T-cell (primary cell): Measurements from ENCODE around the gene DOK4. TPM values are rescaled to one million over a fixed set of nuclear protein-coding genes. Genes with fewer than 3 reads are reported as not detected.

Experiments used
- ATAC-seq, 4 experiments: fragments of 200-7000 bp in 3 of 4; fragments of 150-1000 bp in 1 of 4; cut with Tn5 transposase; replicated peaks in 1 of 4; 1 replicate in 3 of 4; 2 replicates in 1 of 4; pipeline ENCODE4 v1.10.0; 2021; ENCODE audit warnings: moderate library complexity in 3 of 4, mild to moderate bottlenecking in 2 of 4, moderate number of reproducible peaks in 1 of 4
- CTCF ChIA-PET, 2 donors: fragments of 300-600 bp; sonication (Branson Sonifier 250); formaldehyde crosslinking; loops; one replicate each; lab custom pipeline; 2022; ENCODE audit warnings: antibody characterized with exemption in 2 of 2; lab: Charles Lee
- POLR2A ChIA-PET, 2 donors: fragments of 300-600 bp; sonication (Branson Sonifier 250); formaldehyde crosslinking; loops; one replicate each; lab custom pipeline; 2022; ENCODE audit warnings: antibody characterized with exemption in 2 of 2; lab: Charles Lee
- DNase-seq, 35 experiments: peaks; one replicate each; pipeline versions ENCODE4 v3.0.0 to v3.0.0-alpha.2; 2013 to 2023
- H3K27ac ChIP-seq: one replicate; pipeline ENCODE4 v1.5.1; 2013; ENCODE audit warnings: low read length
- H3K27me3 ChIP-seq, 2 experiments: replicated peaks in 1 of 2; 1 replicate in 1 of 2; 2 replicates in 1 of 2; pipeline versions ENCODE4 v1.6.1 to v1.7.0; 2013; ENCODE audit warnings: low read length in 1 of 2, mixed read lengths in 1 of 2; ENCODE audit not compliant: control insufficient read depth in 2 of 2, insufficient read depth in 2 of 2; ENCODE audit errors: extremely low read depth in 1 of 2
- H3K36me3 ChIP-seq, 2 donors: 1 replicate in 1 of 2; 2 replicates in 1 of 2; pipeline versions ENCODE4 v1.6.1 to v1.7.0; 2013; ENCODE audit warnings: low read length in 1 of 2; ENCODE audit not compliant: control insufficient read depth in 2 of 2, insufficient read depth in 1 of 2; ENCODE audit errors: extremely low read depth in 1 of 2
- H3K4me1 ChIP-seq, 2 experiments: 1 replicate in 1 of 2; 2 replicates in 1 of 2; pipeline versions ENCODE4 v1.6.1 to v1.7.0; 2013; ENCODE audit warnings: low read length in 2 of 2, mixed read lengths in 1 of 2; ENCODE audit not compliant: insufficient read depth in 2 of 2, control insufficient read depth in 1 of 2; ENCODE audit errors: extremely low read depth in 1 of 2
- H3K4me3 ChIP-seq, 2 donors: 1 replicate in 1 of 2; 2 replicates in 1 of 2; pipeline versions ENCODE4 v1.5.1 to v1.7.0; 2013; ENCODE audit warnings: mild to moderate bottlenecking in 2 of 2, low read length in 1 of 2, moderate library complexity in 1 of 2; ENCODE audit not compliant: control insufficient read depth in 1 of 2; ENCODE audit errors: extremely low read depth in 1 of 2
- H3K9me3 ChIP-seq: 2 replicates; pipeline ENCODE4 v1.7.0; 2013
- H3K27ac Mint-ChIP-seq, 2 donors: one replicate each; pipeline ENCODE4 v1.8.0; 2020 to 2021; ENCODE audit warnings: mild to moderate bottlenecking in 2 of 2, mixed read lengths in 2 of 2
- H3K27me3 Mint-ChIP-seq, 2 donors: one replicate each; pipeline ENCODE4 v1.8.0; 2021 to 2022; ENCODE audit warnings: mixed read lengths in 2 of 2
- H3K36me3 Mint-ChIP-seq: one replicate; pipeline ENCODE4 v1.8.0; 2021; ENCODE audit warnings: mixed read lengths
- H3K4me1 Mint-ChIP-seq, 3 donors: one replicate each; pipeline ENCODE4 v1.8.0; 2020 to 2022; ENCODE audit warnings: mixed read lengths in 3 of 3, mild to moderate bottlenecking in 1 of 3
- H3K4me3 Mint-ChIP-seq, 3 donors: one replicate each; pipeline ENCODE4 v1.8.0; 2020 to 2022; ENCODE audit warnings: mild to moderate bottlenecking in 3 of 3, mixed read lengths in 3 of 3, moderate library complexity in 3 of 3
- H3K9me3 Mint-ChIP-seq, 3 donors: one replicate each; pipeline ENCODE4 v1.8.0; 2020 to 2022; ENCODE audit warnings: mixed read lengths in 3 of 3
- WGBS: methylation state at CpG from one replicate; pipeline ENCODE4 v1.1.5; 2013; ENCODE audit warnings: missing lambda C conversion rate; ENCODE audit not compliant: insufficient coverage; 5-methylcytosine and 5-hydroxymethylcytosine counted together
- total RNA-seq, 35 experiments: library from RNA in 6 of 35; stranded (reverse) in 6 of 35; fragments of 120-200 nt in 1 of 35; gene quantifications; one replicate each; pipeline versions ENCODE4 v1.2.1 to v1.2.4 and lab custom pipeline; 2013 to 2026

Gene DOK4
- total RNA-seq, 5 donors from 2014 or later (not counting 1 experiment from before 2014, with no cell fraction given): 2.2 to 4.1 (median 3.1) TPM

DNA sequence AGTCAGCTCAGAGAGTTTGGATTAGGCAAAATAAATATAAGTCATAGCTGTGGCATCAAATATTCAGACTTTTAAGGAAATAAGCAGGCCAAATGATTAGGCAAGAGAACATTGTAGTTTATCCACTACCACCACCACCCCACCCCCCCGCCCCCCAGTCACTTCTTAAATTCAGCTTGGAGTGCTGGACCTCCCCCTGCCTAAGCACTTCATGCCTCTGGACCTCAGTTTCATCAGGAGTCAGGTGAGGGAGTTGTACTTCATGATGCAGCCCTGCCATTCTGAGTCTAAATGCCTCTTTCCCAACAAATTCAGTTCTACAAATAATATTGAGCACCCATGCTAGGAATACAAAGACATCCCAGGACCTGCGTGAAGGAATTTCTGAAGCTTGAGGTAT lies 21.8 kb downstream of the DOK4 start:
- ATAC-seq: no peak
- H3K27ac Mint-ChIP-seq: peak overlapping the region in 1 of 2 donors; percentile 76
- no peaks in the 10 kb centered on the region for H3K9me3 Mint-ChIP-seq
- peaks cover 38 to 48% (median 45%) of the 10 kb centered on the region in 3 donors for H3K4me1 Mint-ChIP-seq
- H3K27me3 Mint-ChIP-seq: no peaks in the 10 kb centered on the region
- peaks cover 6 to 19% of the 10 kb centered on the region in 2 experiments for H3K4me1 ChIP-seq
- H3K36me3 Mint-ChIP-seq: peaks cover 51% of the 10 kb centered on the region
- H3K9me3 ChIP-seq: no peaks in the 10 kb centered on the region
- H3K27me3 ChIP-seq: no peaks in the 10 kb centered on the region
- H3K27ac ChIP-seq: no peak overlapping the region
- ChIA-PET POLR2A (no interaction called here), CTCF (interaction anchor here in 1 of 2 donors (0.5 kb wide), 1 partner anchor 17 kb away, joined by 3 read pairs; the partner anchor contains the start of gene COQ9)
- no CpG with 5 or more reads among the region's 2 CpGs for WGBS
- no peak overlapping the region for H3K4me3 ChIP-seq
- peak overlapping the region; percentile 90 to 100 (median 100) for H3K4me3 Mint-ChIP-seq
- peaks cover 6 to 64% of the 10 kb centered on the region in 2 donors for H3K36me3 ChIP-seq
- no peak for DNase-seq

DNA sequence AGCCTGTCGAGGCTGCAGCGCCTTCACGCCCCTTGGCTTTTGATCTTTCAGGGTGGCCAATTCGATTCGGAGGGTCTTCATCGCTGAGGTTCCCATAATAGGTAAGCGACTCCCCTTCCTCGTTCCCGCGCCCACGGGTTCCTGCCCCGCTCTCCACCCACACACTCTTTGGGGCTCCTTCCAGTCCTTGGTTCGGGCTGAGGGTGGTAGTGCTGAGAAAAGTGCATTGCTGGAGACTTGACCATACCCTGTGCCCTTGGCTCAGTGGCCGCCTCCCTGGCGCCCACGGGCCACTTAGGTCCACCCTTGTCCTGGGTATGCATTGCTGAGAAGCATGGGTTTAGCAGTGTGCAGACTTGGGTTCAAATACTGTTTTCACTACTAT lies 23.3 kb downstream of the DOK4 start:
- Mint-ChIP-seq H3K36me3 (peaks cover 44% of the 10 kb centered on the region), H3K27me3 (no peaks in the 10 kb centered on the region), H3K27ac (peak overlapping the region; percentile 100), H3K4me1 (peaks cover 38 to 42% (median 41%) of the 10 kb centered on the region in 3 donors), H3K4me3 (peak overlapping the region; percentile 90 to 100 (median 100)), H3K9me3 (no peaks in the 10 kb centered on the region)
- ChIA-PET POLR2A (interaction anchor here in 1 of 2 donors (0.6 to 1.2 kb wide), 2 partner anchors 16 to 201 kb away, joined by 4 to 9 read pairs; partner anchors contain the start of genes CIAPIN1 and COQ9), CTCF (interaction anchor here in 1 of 2 donors (0.7 to 1.5 kb wide), 6 partner anchors 16 to 273 kb away, joined by 3 to 10 read pairs (median 4); partner anchors contain the start of genes CIAPIN1, COQ9, DOK4 and KATNB1)
- peak overlapping the region; percentile 19 for H3K27ac ChIP-seq
- H3K27me3 ChIP-seq: no peaks in the 10 kb centered on the region
- peaks cover 6 to 19% of the 10 kb centered on the region in 2 experiments for H3K4me1 ChIP-seq
- DNase-seq (no peak), ATAC-seq (peak; percentile 15 to 20 (median 19))
- H3K4me3 ChIP-seq: peak overlapping the region; percentile 72 to 93
- H3K36me3 ChIP-seq: peaks cover 11 to 63% of the 10 kb centered on the region in 2 donors
- 7% methylated on average over 11 of the region's 16 CpGs for WGBS
- no peaks in the 10 kb centered on the region for H3K9me3 ChIP-seq

DNA sequence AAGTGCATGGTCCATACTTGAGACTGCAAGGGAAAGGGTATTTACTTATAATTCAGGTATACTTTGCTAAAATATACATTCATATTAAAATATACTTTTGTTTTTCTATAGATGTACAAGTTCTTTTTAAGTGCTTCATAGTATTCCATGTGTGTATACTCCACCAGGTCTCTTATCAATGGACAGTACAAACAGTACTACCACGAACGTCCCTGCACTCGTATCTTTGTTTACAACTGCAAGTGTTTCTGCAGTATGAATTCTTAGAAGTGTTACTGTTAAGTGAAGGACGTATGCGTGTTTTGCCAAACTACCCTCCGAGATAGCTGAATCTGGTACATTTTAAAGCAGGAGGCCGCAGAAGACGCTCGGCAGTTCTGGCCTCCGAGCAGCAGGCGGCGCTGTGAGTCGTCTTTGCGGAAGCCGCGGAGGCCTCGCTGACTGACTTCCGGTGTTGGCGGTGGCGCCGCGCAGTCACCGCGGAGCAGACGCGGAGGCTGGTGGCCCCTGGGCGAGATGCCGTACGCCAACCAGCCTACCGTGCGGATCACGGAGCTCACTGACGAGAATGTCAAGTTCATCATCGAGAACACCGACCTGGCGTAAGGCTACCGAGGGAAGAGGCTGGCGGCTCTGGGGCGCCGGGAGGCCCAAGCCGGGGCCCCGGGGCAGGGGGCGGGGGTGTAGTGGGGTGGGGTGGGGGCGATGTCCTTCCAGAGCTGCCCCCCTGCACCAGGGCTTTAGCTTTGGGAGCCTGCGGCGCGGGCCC lies 23.9 kb downstream of the DOK4 start, which contains the start of gene POLR2C:
Gene POLR2C (plus strand): TSS at position 471 of the 769 bp plus-strand sequence. CDS start 46 bp downstream, at position 517.
- Histone ChIP-seq H3K36me3 (peaks cover 12 to 64% of the 10 kb centered on the region in 2 donors), H3K27me3 (no peaks in the 10 kb centered on the region), H3K4me1 (peaks cover 6 to 19% of the 10 kb centered on the region in 2 experiments), H3K4me3 (peak within 1 kb of the TSS; percentile 72 to 93), H3K9me3 (no peaks in the 10 kb centered on the region), H3K27ac (peak within 1 kb of the TSS; percentile 22)
- ChIA-PET CTCF (interaction anchor here (0.6 to 1.5 kb wide), 8 partner anchors 15 to 273 kb away, joined by 3 to 10 read pairs (median 4); partner anchors contain the start of genes CIAPIN1 (in 1 of the 2), COQ9 (in 1 of the 2), DOK4 (in 1 of the 2) and KATNB1 (in 1 of the 2)), POLR2A (interaction anchor here in 1 of 2 donors (0.6 to 1.2 kb wide), 2 partner anchors 16 to 202 kb away, joined by 4 to 9 read pairs; partner anchors contain the start of genes CIAPIN1 and COQ9)
- no peaks in the 10 kb centered on the region for H3K9me3 Mint-ChIP-seq
- under 1% methylated on average over 29 of the region's 47 CpGs for WGBS
- peak; percentile 95 to 98 (median 96) for ATAC-seq
- DNase-seq: peak; percentile 82 to 96 (median 89)
- H3K4me3 Mint-ChIP-seq: peak within 1 kb of the TSS; percentile 90 to 100 (median 100)
- peak within 1 kb of the TSS; percentile 100 for H3K27ac Mint-ChIP-seq
- H3K36me3 Mint-ChIP-seq: peaks cover 44% of the 10 kb centered on the region
- peaks cover 35 to 42% (median 38%) of the 10 kb centered on the region in 3 donors for H3K4me1 Mint-ChIP-seq
- H3K27me3 Mint-ChIP-seq: no peaks in the 10 kb centered on the region

DNA sequence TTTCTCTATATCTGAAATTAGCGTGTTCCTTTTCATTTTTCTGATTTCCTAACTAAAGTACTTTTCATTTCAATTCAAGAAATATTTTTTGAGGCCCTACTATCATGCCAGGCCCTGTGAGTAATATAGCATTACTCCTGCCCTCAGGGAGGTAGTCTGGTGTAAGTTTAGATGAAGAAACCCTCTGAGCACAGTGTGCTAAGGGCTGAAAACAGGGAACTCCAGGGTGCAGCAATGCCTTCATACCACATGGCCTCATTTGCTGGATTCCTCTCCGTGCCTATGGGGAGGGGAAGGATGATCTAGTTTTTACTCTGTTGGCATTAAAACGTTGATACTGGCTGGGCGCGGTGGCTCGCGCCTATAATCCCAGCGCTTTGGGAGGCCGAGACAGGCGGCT lies 34.3 kb downstream of the DOK4 start:
- H3K4me1 ChIP-seq: peaks cover 2 to 9% of the 10 kb centered on the region in 2 experiments
- WGBS: 100% methylated on average over 1 of the region's 10 CpGs
- H3K27me3 ChIP-seq: no peaks in the 10 kb centered on the region
- H3K27ac ChIP-seq: no peak overlapping the region
- H3K36me3 ChIP-seq: peaks cover 14 to 57% of the 10 kb centered on the region in 2 donors
- DNase-seq (no peak), ATAC-seq (no peak)
- no peak overlapping the region for H3K4me3 ChIP-seq
- Mint-ChIP-seq H3K27ac (no peak overlapping the region), H3K27me3 (no peaks in the 10 kb centered on the region), H3K36me3 (peaks cover 41% of the 10 kb centered on the region), H3K9me3 (no peaks in the 10 kb centered on the region), H3K4me1 (peaks cover 19 to 21% (median 19%) of the 10 kb centered on the region in 3 donors), H3K4me3 (no peak overlapping the region)
- no peaks in the 10 kb centered on the region for H3K9me3 ChIP-seq
- POLR2A ChIA-PET: no interaction called here
- CTCF ChIA-PET: interaction anchor here in 1 of 2 donors (1.0 kb wide), 1 partner anchor 16 kb away, joined by 3 read pairs; no protein-coding TSS in a partner anchor

DNA sequence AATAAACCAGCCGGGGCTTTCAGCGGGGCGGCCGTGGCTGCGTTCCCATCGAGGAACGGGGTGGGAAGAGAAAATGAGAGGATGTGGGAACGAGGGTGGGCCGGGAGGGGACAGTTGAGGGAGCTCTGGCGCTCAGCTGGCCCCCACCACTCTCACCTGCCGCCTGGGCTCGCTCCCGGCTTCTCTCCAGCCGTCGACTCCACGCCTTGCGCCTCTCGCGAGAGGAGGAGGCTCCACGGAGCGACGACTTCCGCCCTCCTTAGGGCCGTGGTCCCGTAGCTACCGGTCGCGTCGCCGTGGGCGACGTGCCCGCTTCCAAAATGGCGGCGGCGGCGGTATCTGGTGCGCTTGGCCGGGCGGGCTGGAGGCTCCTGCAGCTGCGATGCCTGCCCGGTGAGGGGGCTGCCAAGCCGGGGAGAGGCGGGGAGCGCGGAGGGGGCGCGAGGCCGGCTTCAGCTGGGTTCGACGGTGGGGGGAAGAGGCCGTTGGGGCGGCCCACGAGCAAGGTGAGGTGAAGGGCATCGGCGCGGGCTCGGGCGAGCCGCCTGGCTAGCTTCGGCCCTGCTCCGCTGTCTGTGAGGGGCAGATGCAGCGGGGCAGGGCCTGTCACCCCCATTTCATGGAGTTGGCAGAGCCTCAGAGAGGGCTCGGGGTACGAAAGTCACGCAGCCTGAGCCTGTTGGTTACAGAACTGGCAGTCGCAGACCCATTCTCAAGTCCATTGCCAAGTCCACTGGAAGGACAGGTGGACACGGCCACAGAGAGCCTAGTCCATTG lies 38.9 kb downstream of the DOK4 start, which contains the start of the genes CIAPIN1 and COQ9:
Gene CIAPIN1 (minus strand): TSS at position 200 of the 777 bp plus-strand sequence. CDS start 6,457 bp downstream, outside the sequence.
Gene COQ9 (plus strand): TSS at position 294 of the 777 bp plus-strand sequence. CDS start 27 bp downstream, at position 321.
- Mint-ChIP-seq H3K27me3 (no peaks in the 10 kb centered on the region), H3K9me3 (no peaks in the 10 kb centered on the region), H3K36me3 (peaks cover 14% of the 10 kb centered on the region), H3K4me3 (peak within 1 kb of the TSS; percentile 87 to 90 (median 89)), H3K27ac (peak within 1 kb of the TSS; percentile 78 to 88), H3K4me1 (peaks cover 33 to 46% (median 45%) of the 10 kb centered on the region in 3 donors)
- Histone ChIP-seq H3K4me1 (peaks cover 4 to 26% of the 10 kb centered on the region in 2 experiments), H3K9me3 (no peaks in the 10 kb centered on the region), H3K27me3 (no peaks in the 10 kb centered on the region), H3K4me3 (peak within 1 kb of the TSS; percentile 66 to 95), H3K36me3 (peaks cover 3 to 15% of the 10 kb centered on the region in 2 donors), H3K27ac (peak within 1 kb of the TSS; percentile 59)
- ATAC-seq (peak; percentile 99), DNase-seq (peak; percentile 83 to 95 (median 92))
- ChIA-PET POLR2A (interaction anchor here in 1 of 2 donors (0.5 to 1.6 kb wide), 4 partner anchors 15 to 996 kb away, joined by 3 to 9 read pairs (median 4); partner anchors contain the start of genes ARL2BP, NUDT21, OGFOD1 and POLR2C), CTCF (interaction anchor here (0.5 to 1.2 kb wide), 7 partner anchors 12 to 145 kb away, joined by 3 to 6 read pairs (median 3); partner anchors contain the start of genes CCDC102A (in 1 of the 2) and POLR2C (in 1 of the 2))
- under 1% methylated on average over 54 of the region's 68 CpGs for WGBS
